ENCODE data around the gene ZNF526.

DNA sequence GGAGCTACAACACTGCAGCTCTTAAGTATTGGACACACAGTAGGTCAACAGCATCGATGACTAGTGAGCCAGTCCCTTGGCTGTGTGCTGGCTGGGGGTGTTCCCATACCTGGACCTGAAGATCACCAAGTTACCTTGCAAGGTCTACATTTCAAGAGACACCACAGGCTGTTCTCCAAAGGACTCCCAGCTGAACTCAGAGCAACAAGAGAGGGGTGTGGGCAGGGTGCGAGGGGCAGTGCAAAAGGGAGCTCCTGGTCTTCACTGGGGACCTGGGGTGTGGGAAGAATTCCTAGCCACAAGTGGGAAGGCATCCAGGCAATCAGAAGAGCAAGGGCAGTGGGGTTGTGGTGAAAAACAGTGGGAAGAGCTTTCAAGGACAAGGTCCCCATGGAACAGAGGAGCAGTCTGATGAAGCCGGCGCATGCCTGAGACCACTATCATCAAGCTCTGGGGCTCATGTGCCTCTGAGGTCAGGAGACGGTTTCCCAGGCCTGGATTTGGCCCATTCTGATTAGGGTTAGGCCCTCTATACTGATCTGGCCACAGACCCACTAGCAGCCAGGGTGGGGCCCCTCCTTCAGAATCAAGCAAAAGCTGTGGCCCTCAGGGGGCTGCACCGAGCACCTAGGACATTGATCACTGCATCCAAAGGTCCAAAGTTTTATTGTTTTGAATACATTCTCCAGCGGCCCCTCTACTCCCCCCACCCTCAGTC, 27.0 kb downstream of the ZNF526 start:
- TF ChIP-seq CTCF (IDR thresholded peaks at IDR 0.05) (no peak), EP300 (IDR thresholded peaks at IDR 0.05) (no peak), POLR2A (IDR thresholded peaks at IDR 0.05) (no peak)
